ENCODE data around the gene HTD2. TPM values are rescaled to one million over a fixed set of nuclear protein-coding genes. Genes with fewer than 3 reads are reported as not detected.
"Not testable (repeated sequence)": the region's sequence is repeated elsewhere in the genome, so short reads cannot be mapped to it uniquely, and the experiment has no call there.

The HTD2 gene
- polyA plus RNA-seq, 2 of the 4 experiments (the other 2 are of a cell fraction): 4.6 to 8.4 TPM

DNA sequence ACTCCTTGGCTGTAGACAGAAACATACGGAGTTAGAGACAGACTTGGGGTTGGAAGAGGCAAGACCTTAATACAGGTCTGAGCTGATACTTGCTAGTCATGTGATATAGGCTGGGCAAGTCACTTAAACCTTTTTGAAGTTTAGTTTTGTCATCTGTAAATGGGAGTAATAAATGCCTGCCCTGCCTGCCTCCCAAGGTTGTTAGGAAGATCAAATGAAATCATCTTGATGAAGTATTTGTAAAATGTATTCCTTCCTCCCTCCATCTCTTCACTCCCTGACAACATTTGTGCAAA lies 29.3 kb downstream of the HTD2 start:
- no peak for DNase-seq (ENCODE audit: low read depth in 1 of 2, low spot score in 1 of 2)
- Histone ChIP-seq H3K27ac (peak overlapping the region; percentile 66 to 79; a peak in 5 of 6 replicates), H3K4me1 (peaks cover 24% of the 10 kb centered on the region), H3K9me3 (no peaks in the 10 kb centered on the region), H3K4me2 (peak overlapping the region; percentile 87), H3K4me3 (no peak overlapping the region)
- WGBS (ENCODE audit: missing lambda C conversion rate): 92% methylated on average over 1 of the region's 1 CpG
- FAIRE-seq: no peak
- CTCF ChIA-PET: interaction anchor here (0.6 to 2.4 kb wide), 6 partner anchors 12 to 198 kb away, joined by 4 to 9 read pairs (median 5); no protein-coding TSS in a partner anchor
- POLR2A ChIA-PET: interaction anchor here (0.9 to 1.0 kb wide), 2 partner anchors 48 to 165 kb away, joined by 3 read pairs; no protein-coding TSS in a partner anchor
- TF ChIP-seq MAZ (IDR thresholded peaks at IDR 0.05; ENCODE audit: borderline replicate concordance, low read depth, low read length): no peak
- no peak for TF ChIP-seq ZSCAN20 (CRISPR knock-in tag; IDR thresholded peaks at IDR 0.05)
- no peak for TF ChIP-seq TP53 (CRISPR knock-in tag; IDR thresholded peaks at IDR 0.05)
- TF ChIP-seq CBX2 (IDR thresholded peaks at IDR 0.05; ENCODE audit: borderline replicate concordance, low read depth): no peak
- TF ChIP-seq, protein P1, sequence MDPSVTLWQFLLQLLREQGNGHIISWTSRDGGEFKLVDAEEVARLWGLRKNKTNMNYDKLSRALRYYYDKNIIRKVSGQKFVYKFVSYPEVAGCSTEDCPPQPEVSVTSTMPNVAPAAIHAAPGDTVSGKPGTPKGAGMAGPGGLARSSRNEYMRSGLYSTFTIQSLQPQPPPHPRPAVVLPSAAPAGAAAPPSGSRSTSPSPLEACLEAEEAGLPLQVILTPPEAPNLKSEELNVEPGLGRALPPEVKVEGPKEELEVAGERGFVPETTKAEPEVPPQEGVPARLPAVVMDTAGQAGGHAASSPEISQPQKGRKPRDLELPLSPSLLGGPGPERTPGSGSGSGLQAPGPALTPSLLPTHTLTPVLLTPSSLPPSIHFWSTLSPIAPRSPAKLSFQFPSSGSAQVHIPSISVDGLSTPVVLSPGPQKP (IDR thresholded peaks at IDR 0.05; ENCODE audit: low read depth, low read length): no peak
- no peak for TF ChIP-seq RCOR1 (IDR thresholded peaks at IDR 0.05; ENCODE audit: low read depth, low read length)
- no peak for TF ChIP-seq HDAC2 (IDR thresholded peaks at IDR 0.05)
- no peak for TF ChIP-seq NPAS2 (CRISPR knock-in tag; IDR thresholded peaks at IDR 0.05; ENCODE audit: borderline replicate concordance)
- TF ChIP-seq, protein P2, sequence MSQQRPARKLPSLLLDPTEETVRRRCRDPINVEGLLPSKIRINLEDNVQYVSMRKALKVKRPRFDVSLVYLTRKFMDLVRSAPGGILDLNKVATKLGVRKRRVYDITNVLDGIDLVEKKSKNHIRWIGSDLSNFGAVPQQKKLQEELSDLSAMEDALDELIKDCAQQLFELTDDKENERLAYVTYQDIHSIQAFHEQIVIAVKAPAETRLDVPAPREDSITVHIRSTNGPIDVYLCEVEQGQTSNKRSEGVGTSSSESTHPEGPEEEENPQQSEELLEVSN (IDR thresholded peaks at IDR 0.05; ENCODE audit: borderline replicate concordance, low read depth): no peak
- no peak for TF ChIP-seq POLR2A (IDR thresholded peaks at IDR 0.05; ENCODE audit: low read length)
- no peak for TF ChIP-seq KDM1A (IDR thresholded peaks at IDR 0.05; ENCODE audit: low read depth)
- no peak for TF ChIP-seq FOXS1 (CRISPR knock-in tag; IDR thresholded peaks at IDR 0.05)
- ATAC-seq: no peak

- FAIRE-seq (no peak), ATAC-seq (no peak), DNase-seq (ENCODE audit: low read depth in 1 of 2, low spot score in 1 of 2) (no peak)
- TF ChIP-seq PBX3 (IDR thresholded peaks at IDR 0.05): no peak
- no peak for TF ChIP-seq HOXB13 (CRISPR knock-in tag; IDR thresholded peaks at IDR 0.05; ENCODE audit: low read depth)
- TF ChIP-seq POLR2AphosphoS2 (conservative IDR thresholded peaks at IDR 0.05; ENCODE audit: low read length): no peak
- no peak for TF ChIP-seq USF2 (IDR thresholded peaks at IDR 0.05)
- no peak for TF ChIP-seq RARB (CRISPR knock-in tag; IDR thresholded peaks at IDR 0.05)
- TF ChIP-seq MAFK (IDR thresholded peaks at IDR 0.05; ENCODE audit: partially characterized antibody): peak; percentile 55
- H3K9me3 ChIP-seq: no peaks in the 10 kb centered on the region
- POLR2A ChIA-PET: no interaction called here
- 92% methylated on average over 3 of the region's 3 CpGs for WGBS (ENCODE audit: missing lambda C conversion rate)
- peaks cover 24% of the 10 kb centered on the region for H3K4me1 ChIP-seq
- H3K4me2 ChIP-seq: no peak overlapping the region
- peak overlapping the region in 1 of 2 experiments; percentile 28; a peak in 1 of 6 replicates for H3K27ac ChIP-seq
- CTCF ChIA-PET: interaction anchor here (1.3 to 2.4 kb wide), 5 partner anchors 12 to 197 kb away, joined by 4 to 6 read pairs (median 5); no protein-coding TSS in a partner anchor
- H3K4me3 ChIP-seq: no peak overlapping the region
Measured at GRCh38 chr3:58336135-58336882, 30.0 kb downstream of the HTD2 start.

DNA sequence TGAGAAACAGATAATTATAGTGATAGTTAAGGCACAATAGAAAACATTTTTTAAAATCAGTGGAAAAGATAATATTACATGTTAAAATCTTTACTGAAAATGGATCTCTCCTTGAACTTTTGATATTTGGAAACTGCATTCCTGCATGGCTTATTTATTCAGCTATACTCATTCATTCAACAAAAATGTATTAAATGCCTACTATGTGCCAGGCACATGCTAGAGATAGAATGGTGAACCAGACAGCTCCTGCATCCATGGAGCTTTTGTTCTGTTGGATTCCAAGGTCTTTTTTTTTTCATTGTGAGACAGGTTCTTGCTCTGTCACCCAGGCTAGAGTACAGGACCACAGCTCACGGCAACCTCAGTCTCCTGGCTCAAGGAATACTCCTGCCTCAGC lies 30.9 kb downstream of the HTD2 start:
- H3K4me1 ChIP-seq: peaks cover 22% of the 10 kb centered on the region
- WGBS (ENCODE audit: missing lambda C conversion rate): 100% methylated on average over 1 of the region's 1 CpG
- no peak overlapping the region for H3K27ac ChIP-seq
- no peak for DNase-seq (ENCODE audit: low read depth in 1 of 2, low spot score in 1 of 2)
- POLR2A ChIA-PET: no interaction called here
- CTCF ChIA-PET: interaction anchor here (1.3 to 2.4 kb wide), 4 partner anchors 11 to 197 kb away, joined by 5 to 6 read pairs (median 5); no protein-coding TSS in a partner anchor
- H3K9me3 ChIP-seq: no peaks in the 10 kb centered on the region
- no peak overlapping the region for H3K4me3 ChIP-seq
- H3K4me2 ChIP-seq: no peak overlapping the region
- FAIRE-seq: no peak
- no peak for TF ChIP-seq KDM5A (IDR thresholded peaks at IDR 0.05)
- TF ChIP-seq FOSL2 (IDR thresholded peaks at IDR 0.05): no peak
- TF ChIP-seq FOSL2 (CRISPR knock-in tag; IDR thresholded peaks at IDR 0.05): no peak
- TF ChIP-seq JUNB (IDR thresholded peaks at IDR 0.05): no peak
- no peak for TF ChIP-seq PBX3 (IDR thresholded peaks at IDR 0.05)
- TF ChIP-seq HOXB5 (CRISPR knock-in tag; IDR thresholded peaks at IDR 0.05): no peak
- TF ChIP-seq HDAC2 (IDR thresholded peaks at IDR 0.05): no peak
- no peak for TF ChIP-seq SREBF2 (IDR thresholded peaks at IDR 0.05)
- no peak for ATAC-seq

DNA sequence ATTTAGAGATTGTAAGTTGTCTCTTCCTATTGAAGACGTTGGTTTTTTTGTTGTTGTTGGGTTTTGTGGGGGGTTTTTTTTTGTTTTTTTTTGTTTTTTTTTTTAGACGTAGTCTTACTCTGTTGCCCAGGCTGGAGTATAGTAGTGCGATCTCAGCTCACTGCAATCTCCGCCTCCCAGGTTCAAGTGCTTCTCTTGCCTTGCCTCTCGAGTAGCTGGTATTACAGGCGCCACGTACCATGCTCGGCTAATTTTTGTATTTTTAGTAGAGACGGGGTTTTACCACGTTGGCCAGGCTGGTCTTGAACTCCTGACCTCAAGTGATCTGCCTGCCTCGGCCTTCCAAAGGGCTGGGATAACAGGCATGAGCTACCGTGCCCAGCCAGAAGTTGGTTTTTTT lies 32.8 kb downstream of the HTD2 start:
- 94% methylated on average over 12 of the region's 12 CpGs for WGBS (ENCODE audit: missing lambda C conversion rate)
- FAIRE-seq; H3K4me2 ChIP-seq; H3K4me3 ChIP-seq; H3K9me3 ChIP-seq; H3K27ac ChIP-seq; POLR2A ChIA-PET; ATAC-seq; DNase-seq (ENCODE audit: low read depth in 1 of 2, low spot score in 1 of 2): not testable (repeated sequence)
- CTCF ChIA-PET: interaction anchor here (1.2 kb wide), 1 partner anchor 76 kb away, joined by 4 read pairs; no protein-coding TSS in a partner anchor
- peaks cover 14% of the 10 kb centered on the region; the same call in 2 of the 3 replicates for H3K4me1 ChIP-seq

Measured in A549 (cell line).